HL-60/S4 (cell line): ENCODE data around the gene FAM120B.

ENCODE experiments used
- in situ Hi-C: fragments of 300-500 bp; cut with MboI; formaldehyde crosslinking; loops from 2 replicates; pipeline ENCODE4 v1.14.3; 2022; ENCODE audit warnings: low sequenced_read_pairs

The FAM120B gene

GRCh38 chr6:170271771-170272314 lies 34.7 kb upstream of the FAM120B start:
- in situ Hi-C loops, result no loop called here

GRCh38 chr6:170272341-170273065 lies 34.1 kb upstream of the FAM120B start:
- in situ Hi-C loops, result no loop called here

GRCh38 chr6:170273191-170273590 lies 33.4 kb upstream of the FAM120B start:
- in situ Hi-C loops, result no loop called here

- in situ Hi-C loops, result no loop called here
Measured at GRCh38 chr6:170273681-170274080, 32.9 kb upstream of the FAM120B start.

- in situ Hi-C loops, result no loop called here
Measured at GRCh38 chr6:170274713-170275560, 31.6 kb upstream of the FAM120B start.

- in situ Hi-C loops, result no loop called here
Measured at GRCh38 chr6:170276369-170277057, 30.0 kb upstream of the FAM120B start.

- in situ Hi-C loops, result no loop called here
Measured at GRCh38 chr6:170277893-170278742, 28.4 kb upstream of the FAM120B start.

- in situ Hi-C loops, result no loop called here
Measured at GRCh38 chr6:170278743-170279094, 27.8 kb upstream of the FAM120B start.

- in situ Hi-C loops, result no loop called here
Measured at GRCh38 chr6:170279426-170279825, 27.1 kb upstream of the FAM120B start.

- in situ Hi-C loops, result no loop called here
Measured at GRCh38 chr6:170279977-170280688, 26.4 kb upstream of the FAM120B start.

- in situ Hi-C loops, result no loop called here
Measured at GRCh38 chr6:170280689-170281045, 25.9 kb upstream of the FAM120B start.

GRCh38 chr6:170281331-170282292 lies 24.9 kb upstream of the FAM120B start:
- in situ Hi-C loops, result no loop called here

- in situ Hi-C loops, result no loop called here
Measured at GRCh38 chr6:170282512-170283158, 23.9 kb upstream of the FAM120B start.

GRCh38 chr6:170283212-170284081 lies 23.1 kb upstream of the FAM120B start:
- in situ Hi-C loops, result no loop called here

GRCh38 chr6:170284126-170284773 lies 22.3 kb upstream of the FAM120B start:
- in situ Hi-C loops, result no loop called here

GRCh38 chr6:170284866-170285469 lies 21.6 kb upstream of the FAM120B start:
- in situ Hi-C loops, result no loop called here
